Measurements from ENCODE around the gene CERKL. TPM values are rescaled to one million over a fixed set of nuclear protein-coding genes. Genes with fewer than 3 reads are reported as not detected.

Gene CERKL
- total RNA-seq, 4 donors from 2014 or later: not detected

DNA sequence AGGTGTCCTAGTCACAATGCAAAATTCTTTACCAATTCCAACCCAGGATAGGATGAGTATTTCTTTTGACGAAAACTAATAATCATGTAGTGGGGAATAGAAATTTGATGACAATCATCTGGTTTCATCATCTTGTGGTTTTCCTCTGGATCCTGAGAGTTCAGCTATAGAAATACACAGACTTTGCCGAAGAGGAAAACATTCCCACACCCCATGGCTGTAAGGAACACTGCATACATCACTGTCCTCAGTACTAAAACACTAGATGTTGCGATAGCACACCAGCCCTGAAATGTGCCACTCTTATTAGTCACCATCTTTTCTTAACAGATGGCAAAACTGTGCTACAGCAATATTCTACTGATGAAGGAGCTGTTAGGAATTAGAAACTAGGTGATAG is 29.4 kb downstream of the CERKL start:
- TF ChIP-seq POLR2A (IDR thresholded peaks at IDR 0.05): no peak
- TF ChIP-seq, protein P1, sequence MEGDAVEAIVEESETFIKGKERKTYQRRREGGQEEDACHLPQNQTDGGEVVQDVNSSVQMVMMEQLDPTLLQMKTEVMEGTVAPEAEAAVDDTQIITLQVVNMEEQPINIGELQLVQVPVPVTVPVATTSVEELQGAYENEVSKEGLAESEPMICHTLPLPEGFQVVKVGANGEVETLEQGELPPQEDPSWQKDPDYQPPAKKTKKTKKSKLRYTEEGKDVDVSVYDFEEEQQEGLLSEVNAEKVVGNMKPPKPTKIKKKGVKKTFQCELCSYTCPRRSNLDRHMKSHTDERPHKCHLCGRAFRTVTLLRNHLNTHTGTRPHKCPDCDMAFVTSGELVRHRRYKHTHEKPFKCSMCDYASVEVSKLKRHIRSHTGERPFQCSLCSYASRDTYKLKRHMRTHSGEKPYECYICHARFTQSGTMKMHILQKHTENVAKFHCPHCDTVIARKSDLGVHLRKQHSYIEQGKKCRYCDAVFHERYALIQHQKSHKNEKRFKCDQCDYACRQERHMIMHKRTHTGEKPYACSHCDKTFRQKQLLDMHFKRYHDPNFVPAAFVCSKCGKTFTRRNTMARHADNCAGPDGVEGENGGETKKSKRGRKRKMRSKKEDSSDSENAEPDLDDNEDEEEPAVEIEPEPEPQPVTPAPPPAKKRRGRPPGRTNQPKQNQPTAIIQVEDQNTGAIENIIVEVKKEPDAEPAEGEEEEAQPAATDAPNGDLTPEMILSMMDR (IDR thresholded peaks at IDR 0.05): no peak
- intact Hi-C loops (cut with DNase I; ENCODE audit: low total_unique reads): no loop called here
- DNase-seq (ENCODE audit: low spot score in 2 of 2): no peak
- 72 to 75% methylated on average over 3 of the region's 3 CpGs for WGBS, 2 donors
- no peak overlapping the region for H3K4me3 ChIP-seq (ENCODE audit: low read depth, poor library complexity, severe bottlenecking)

DNA sequence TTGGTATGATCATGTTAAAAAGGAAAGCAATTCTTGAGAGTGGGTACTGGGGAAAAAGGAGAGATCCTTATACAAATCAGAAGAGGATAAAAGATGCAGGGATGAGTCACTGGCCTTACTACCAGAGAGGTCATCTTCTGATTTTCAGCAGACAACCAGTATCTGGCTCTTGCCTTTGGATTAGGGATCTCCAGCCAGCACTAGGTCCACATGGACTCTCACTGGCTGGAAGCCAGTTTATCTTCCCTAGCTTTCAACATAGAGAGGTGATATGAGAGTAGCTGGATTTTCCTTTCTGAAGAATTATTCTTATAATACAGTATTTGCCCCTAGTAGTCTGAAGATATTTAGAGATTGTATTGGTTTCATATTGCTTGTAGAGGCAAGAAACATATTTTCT is 30.2 kb downstream of the CERKL start:
- intact Hi-C loops (cut with DNase I; ENCODE audit: low total_unique reads): no loop called here
- no peak for DNase-seq (ENCODE audit: low spot score in 2 of 2)
- TF ChIP-seq, protein P1 (IDR thresholded peaks at IDR 0.05): no peak
- TF ChIP-seq POLR2A (IDR thresholded peaks at IDR 0.05): no peak
- no peak overlapping the region for H3K4me3 ChIP-seq (ENCODE audit: low read depth, poor library complexity, severe bottlenecking)

DNA sequence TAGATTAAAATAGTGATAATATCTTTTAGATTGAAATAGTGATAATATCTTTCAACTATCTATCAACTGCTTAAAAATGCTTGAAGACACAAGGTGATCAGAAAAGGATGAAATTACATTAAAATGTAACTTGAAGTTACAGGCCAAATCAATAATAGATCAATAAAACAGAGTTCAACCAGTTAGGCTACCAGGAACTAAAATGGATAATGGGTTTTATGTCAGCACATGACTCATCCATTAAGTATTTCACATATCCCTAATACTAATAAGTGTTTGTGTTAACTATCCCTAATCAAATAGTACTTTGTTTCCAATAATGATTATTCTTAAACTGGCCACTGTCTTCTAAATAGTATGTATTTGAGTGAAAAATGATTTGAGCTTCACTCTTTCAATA is 33.7 kb downstream of the CERKL start:
- intact Hi-C loops (cut with DNase I; ENCODE audit: low total_unique reads): no loop called here
- no peak for DNase-seq (ENCODE audit: low spot score in 2 of 2)
- no peak overlapping the region for H3K4me3 ChIP-seq (ENCODE audit: low read depth, poor library complexity, severe bottlenecking)
- TF ChIP-seq, protein P1 (IDR thresholded peaks at IDR 0.05): no peak
- no peak for TF ChIP-seq POLR2A (IDR thresholded peaks at IDR 0.05)

DNA sequence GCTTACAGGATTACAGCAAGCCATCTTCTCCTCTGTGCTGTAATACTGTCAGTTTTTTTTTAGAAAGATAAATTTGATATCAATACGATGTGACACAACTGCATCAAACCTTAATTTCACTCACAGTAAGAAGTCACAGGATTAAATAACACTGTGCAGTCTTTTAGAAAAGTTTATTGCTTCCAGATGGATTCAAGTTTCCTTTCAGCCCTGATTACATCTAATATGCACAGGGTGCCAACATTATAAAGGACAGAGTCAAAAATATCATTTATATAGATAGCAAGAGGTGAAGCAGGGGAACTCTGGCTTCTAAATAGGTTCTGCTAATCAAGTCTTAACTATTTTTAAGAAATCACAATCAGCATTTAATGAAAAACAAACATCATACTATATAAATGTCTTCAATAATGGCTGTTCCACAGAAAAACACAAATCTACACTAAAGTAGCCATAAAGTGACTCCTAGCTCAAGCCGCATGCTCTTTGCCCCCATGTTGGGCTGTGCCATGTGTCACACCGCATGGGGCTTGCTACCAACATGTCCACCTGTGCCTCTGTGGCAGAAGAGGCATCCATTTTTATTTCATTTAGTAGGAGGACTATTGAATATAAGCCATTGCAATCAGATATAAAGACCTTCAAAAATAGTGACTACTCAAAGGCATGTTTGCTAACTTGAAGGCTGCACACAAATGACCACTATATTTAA is 35.0 kb downstream of the CERKL start:
- intact Hi-C loops (cut with DNase I; ENCODE audit: low total_unique reads): no loop called here
- TF ChIP-seq POLR2A (IDR thresholded peaks at IDR 0.05): no peak
- TF ChIP-seq, protein P1 (IDR thresholded peaks at IDR 0.05): no peak
- no peak overlapping the region for H3K4me3 ChIP-seq (ENCODE audit: low read depth, poor library complexity, severe bottlenecking)
- WGBS, 2 donors: 69 to 77% methylated on average over 3 of the region's 3 CpGs
- DNase-seq (ENCODE audit: low spot score in 2 of 2): no peak

DNA sequence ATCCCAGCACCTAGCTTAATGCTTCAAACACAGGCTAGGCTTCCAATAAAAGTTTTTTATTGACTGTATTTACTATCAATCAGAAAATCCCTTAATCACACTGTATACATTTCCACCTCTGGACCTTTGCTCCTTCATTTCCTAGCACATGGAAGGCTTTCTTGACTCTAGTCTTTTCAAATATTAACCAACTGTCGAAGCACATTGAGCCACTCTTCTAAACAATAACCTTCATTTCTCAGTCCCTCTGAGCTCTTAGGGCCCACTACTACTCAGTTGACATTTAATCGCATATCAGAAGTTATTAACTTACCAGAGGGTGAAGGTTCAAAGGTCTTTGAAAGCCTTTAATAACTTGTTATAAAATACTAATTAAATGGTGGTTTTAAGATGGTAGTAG is 37.4 kb downstream of the CERKL start:
- 82 to 84% methylated on average over 2 of the region's 2 CpGs for WGBS, 2 donors
- H3K4me3 ChIP-seq (ENCODE audit: low read depth, poor library complexity, severe bottlenecking): no peak overlapping the region
- no peak for DNase-seq (ENCODE audit: low spot score in 2 of 2)
- intact Hi-C loops (cut with DNase I; ENCODE audit: low total_unique reads): no loop called here
- no peak for TF ChIP-seq POLR2A (IDR thresholded peaks at IDR 0.05)
- TF ChIP-seq, protein P1 (IDR thresholded peaks at IDR 0.05): no peak

DNA sequence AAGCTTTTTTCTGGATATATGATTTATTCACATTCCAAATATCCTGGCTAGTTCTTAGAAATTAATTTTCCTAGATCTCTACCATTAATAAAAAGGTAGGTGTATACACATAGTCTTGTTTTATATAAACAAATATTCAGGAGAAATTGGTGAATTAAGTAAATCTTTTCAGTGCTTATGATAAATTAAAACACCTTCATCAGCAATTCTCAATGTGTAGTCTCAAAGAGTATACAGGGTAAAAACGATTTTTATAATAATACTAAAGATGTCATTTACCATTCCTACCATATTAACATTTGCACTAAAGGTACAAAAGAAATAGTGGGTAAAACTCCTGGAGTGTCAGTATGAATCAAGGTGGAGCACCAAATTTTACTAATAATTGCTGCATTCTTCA is 40.2 kb downstream of the CERKL start:
- no peak overlapping the region for H3K4me3 ChIP-seq (ENCODE audit: low read depth, poor library complexity, severe bottlenecking)
- 62 to 70% methylated on average over 1 of the region's 1 CpG for WGBS, 2 donors
- intact Hi-C loops (cut with DNase I; ENCODE audit: low total_unique reads): no loop called here
- no peak for DNase-seq (ENCODE audit: low spot score in 2 of 2)
- TF ChIP-seq, protein P1 (IDR thresholded peaks at IDR 0.05): no peak
- TF ChIP-seq POLR2A (IDR thresholded peaks at IDR 0.05): no peak
